Endothelial cell of umbilical vein (primary cell): Measurements from ENCODE around the gene VSNL1. TPM values are rescaled to one million over a fixed set of nuclear protein-coding genes. Genes with fewer than 3 reads are reported as not detected.

ENCODE experiments used
- BruUV-seq: library from RNA; stranded (reverse); fragments of 400-500 nt; replicated peaks from 2 replicates; lab custom pipeline; 2021; lab: Mats Ljungman, UMichigan
- CTCF ChIA-PET: fragments of 300-600, 350-600 bp; sonication (Branson Sonifier 250); formaldehyde crosslinking; loops from one replicate; lab custom pipeline; 2021; ENCODE audit warnings: antibody characterized with exemption, inconsistent platforms; lab: Charles Lee
- POLR2A ChIA-PET: fragments of 300-600, 350-600 bp; sonication (Branson Sonifier 250); formaldehyde crosslinking; loops from one replicate; lab custom pipeline; 2021; ENCODE audit warnings: antibody characterized with exemption, inconsistent platforms; lab: Charles Lee
- DNase-seq: peaks from one replicate; pipeline ENCODE4 v3.0.0-alpha.2; 2011; ENCODE audit warnings: low read depth, low spot score
- FAIRE-seq: peaks from 2 replicates; lab custom pipeline; 2011; peaks lifted over from hg19 to GRCh38; lab: Jason Lieb, UNC
- H2AFZ ChIP-seq: 2 replicates; pipeline ENCODE4 v1.6.0; 2012; ENCODE audit warnings: low read depth, low read length, control low read depth, inconsistent platforms
- H3K27ac ChIP-seq: 2 replicates; pipeline ENCODE4 v1.5.1; 2011; ENCODE audit warnings: low read depth, mild to moderate bottlenecking, control low read depth, low read length, moderate library complexity; ENCODE audit not compliant: insufficient read depth
- H3K27me3 ChIP-seq, 2 experiments: 2 replicates each; pipeline versions ENCODE4 v1.6.0 to v1.6.1; 2011; ENCODE audit warnings: low read length in 2 of 2, mixed read lengths in 1 of 2; ENCODE audit not compliant: control insufficient read depth in 2 of 2, insufficient read depth in 2 of 2
- H3K36me3 ChIP-seq, 2 experiments: 2 replicates in 1 of 2; 3 replicates in 1 of 2; pipeline ENCODE4 v1.5.1; 2011; ENCODE audit warnings: low read length in 2 of 2, mild to moderate bottlenecking in 1 of 2, moderate library complexity in 1 of 2; ENCODE audit not compliant: control insufficient read depth in 2 of 2, insufficient read depth in 2 of 2; ENCODE audit errors: extremely low read depth in 1 of 2
- H3K4me1 ChIP-seq: 3 replicates; pipeline ENCODE4 v1.5.1; 2011; ENCODE audit warnings: mild to moderate bottlenecking, low read length; ENCODE audit not compliant: control insufficient read depth, insufficient read depth; ENCODE audit errors: extremely low read depth
- H3K4me2 ChIP-seq: 2 replicates; pipeline ENCODE4 v1.6.1; 2011; ENCODE audit warnings: low read length, control low read depth, mixed read lengths; ENCODE audit not compliant: insufficient read depth
- H3K4me3 ChIP-seq, 3 experiments: fragments of 200-600 bp in 1 of 3; sonication (generic), shearing (Covaris generic) in 1 of 3; replicated peaks in 1 of 3; 2 replicates each; pipeline ENCODE4 v1.5.1; 2011 to 2016; ENCODE audit warnings: control low read depth in 3 of 3, low read length in 3 of 3, mild to moderate bottlenecking in 2 of 3, inconsistent platforms in 1 of 3, low read depth in 1 of 3, moderate library complexity in 1 of 3; ENCODE audit not compliant: insufficient read depth in 1 of 3
- H3K79me2 ChIP-seq: 2 replicates; pipeline ENCODE4 v1.6.0; 2012; ENCODE audit warnings: low read length, inconsistent platforms; ENCODE audit not compliant: control insufficient read depth, insufficient read depth
- H3K9ac ChIP-seq: replicated peaks from 2 replicates; pipeline ENCODE3; 2011; ENCODE audit warnings: low read length, control low read depth; ENCODE audit not compliant: insufficient read depth; ENCODE audit errors: extremely low read depth
- H3K9me1 ChIP-seq: replicated peaks from 3 replicates; pipeline ENCODE4 v1.6.0; 2011; ENCODE audit warnings: mild to moderate bottlenecking, low read length; ENCODE audit not compliant: control insufficient read depth, insufficient read depth; ENCODE audit errors: extremely low read depth
- H3K9me3 ChIP-seq: replicated peaks from 2 replicates; pipeline ENCODE4 v1.5.1; 2012; ENCODE audit warnings: low read length, inconsistent platforms; ENCODE audit not compliant: control insufficient read depth, insufficient read depth
- H4K20me1 ChIP-seq: replicated peaks from 2 replicates; pipeline ENCODE3; 2011; ENCODE audit warnings: mild to moderate bottlenecking, low read length; ENCODE audit not compliant: control insufficient read depth, insufficient read depth; ENCODE audit errors: extremely low read depth
- CTCF ChIP-seq, 2 donors: IDR thresholded peaks; 1 replicate in 1 of 2; 2 replicates in 1 of 2; pipeline ENCODE4 v1.5.1; 2011; ENCODE audit warnings: low read length in 2 of 2, mild to moderate bottlenecking in 2 of 2, moderate library complexity in 2 of 2, control low read depth in 1 of 2, inconsistent platforms in 1 of 2, low read depth in 1 of 2; ENCODE audit not compliant: insufficient read depth in 1 of 2; ENCODE audit errors: extremely low read depth in 1 of 2
- EZH2 ChIP-seq: IDR thresholded peaks from 2 replicates; pipeline ENCODE4 v1.6.1; 2012; ENCODE audit warnings: borderline replicate concordance, low read depth, mild to moderate bottlenecking, moderate library complexity, low read length, inconsistent platforms; ENCODE audit not compliant: severe bottlenecking
- FOS ChIP-seq: IDR thresholded peaks from 2 replicates; pipeline ENCODE4 v1.6.1; 2011; ENCODE audit warnings: mild to moderate bottlenecking, low read length, moderate library complexity, borderline replicate concordance; ENCODE audit not compliant: insufficient read depth
- JUN ChIP-seq: IDR thresholded peaks from 2 replicates; pipeline ENCODE4 v1.6.1; 2011; ENCODE audit warnings: borderline replicate concordance, low read depth; ENCODE audit not compliant: insufficient read length, insufficient read depth
- MYC ChIP-seq: IDR thresholded peaks from one replicate; pipeline ENCODE4 v1.6.1; 2011; ENCODE audit warnings: mild to moderate bottlenecking, low read depth, low read length
- POLR2A ChIP-seq: IDR thresholded peaks from 2 replicates; pipeline ENCODE4 v1.6.1; 2012; ENCODE audit warnings: low read depth, mild to moderate bottlenecking, control low read depth, low read length
- POLR2AphosphoS5 ChIP-seq: IDR thresholded peaks from 2 replicates; pipeline ENCODE4 v1.6.1; 2012; ENCODE audit warnings: low read depth, mild to moderate bottlenecking, control low read depth, low read length, moderate library complexity; ENCODE audit not compliant: insufficient read depth
- dilution Hi-C: fragments of 300-500 bp; cut with MboI; formaldehyde crosslinking; loops from one replicate; pipeline ENCODE4 v1.15.0; 2019; ENCODE audit warnings: low sequenced_read_pairs; ENCODE audit not compliant: extremely low pct_ligation_motif_present
- intact Hi-C: fragments of 100-400 bp; cut with micrococcal nuclease; formaldehyde crosslinking; loops from one replicate; pipeline ENCODE4 v1.10.0; 2022
- polyA plus RNA-seq, 4 experiments: library from polyadenylated mRNA; depleted of rRNA in 3 of 4; stranded (reverse) in 3 of 4; unstranded in 1 of 4; fragments of >200 nt; gene quantifications; 2 replicates each; pipeline versions ENCODE4 v1.2.1 to v1.2.3, GENCODE V29; 2011 to 2012; ENCODE audit warnings: missing spikeins in 1 of 4
- total RNA-seq: library from RNA; stranded (reverse); gene quantifications from 2 replicates; pipeline ENCODE4 v1.2.3, GENCODE V29; 2021
- TF ChIP-seq, protein P1 (sequence below): IDR thresholded peaks from 2 replicates; pipeline ENCODE4 v1.6.1; 2011; ENCODE audit not compliant: insufficient read depth, insufficient read length

The VSNL1 gene
- total and polyA plus RNA-seq, 2 donors (not counting 3 experiments of a cell fraction or from before 2014, with no cell fraction given), result not detected

DNA sequence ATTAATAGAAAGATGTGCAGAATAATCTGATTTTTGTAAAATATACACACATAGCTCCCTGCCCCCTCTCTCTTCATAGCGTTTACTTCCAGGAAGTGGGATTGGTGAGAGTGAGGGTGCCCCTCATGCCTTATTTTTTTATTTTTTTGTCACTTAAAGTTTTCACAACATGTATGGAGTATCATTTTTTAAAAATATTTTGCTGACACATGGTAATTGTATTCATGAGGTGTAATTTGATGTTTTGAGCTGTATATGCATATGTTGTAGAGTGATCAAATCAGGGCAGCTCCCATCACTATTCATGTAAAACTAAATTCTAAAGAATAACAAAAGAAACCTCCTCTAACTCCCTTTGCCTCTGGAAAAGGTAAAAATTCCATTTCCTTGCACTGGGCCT lies 74.7 kb downstream of the VSNL1 start:
- dilution Hi-C loops, result no loop called here
- intact Hi-C loops, result no loop called here
- CTCF ChIA-PET, result interaction anchor here (1.1 kb wide), 1 partner anchor 56 kb away, joined by 4 read pairs; no protein-coding TSS in a partner anchor

More for the DNA sequence above, 74.7 kb downstream of the VSNL1 start:
- H3K9me1 ChIP-seq, result no peaks in the 10 kb centered on the region
- BruUV-seq, result no TSS peak
- no peak overlapping the region for H3K4me3 ChIP-seq
- TF ChIP-seq EZH2 (no peak), JUN (no peak), MYC (no peak), POLR2A (no peak), POLR2AphosphoS5 (no peak), FOS (no peak), CTCF (IDR thresholded peaks at IDR 0.05; ENCODE audit: extremely low read depth in 1 of 2, insufficient read depth in 1 of 2, low read depth in 1 of 2, low read length in 2 of 2) (no peak)
- TF ChIP-seq, protein P1, sequence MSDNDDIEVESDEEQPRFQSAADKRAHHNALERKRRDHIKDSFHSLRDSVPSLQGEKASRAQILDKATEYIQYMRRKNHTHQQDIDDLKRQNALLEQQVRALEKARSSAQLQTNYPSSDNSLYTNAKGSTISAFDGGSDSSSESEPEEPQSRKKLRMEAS, result no peak
- H3K9ac ChIP-seq, result no peak overlapping the region
- H3K9me3 ChIP-seq, result no peaks in the 10 kb centered on the region
- H3K36me3 ChIP-seq, result no peaks in the 10 kb centered on the region
- no peaks in the 10 kb centered on the region for H3K27me3 ChIP-seq
- no peaks in the 10 kb centered on the region for H3K4me1 ChIP-seq
- H3K4me2 ChIP-seq, result no peak overlapping the region
- DNase-seq (no peak), FAIRE-seq (no peak)
- no peak overlapping the region for H3K27ac ChIP-seq
- no peaks in the 10 kb centered on the region for H3K79me2 ChIP-seq
- H2AFZ ChIP-seq, result no peak overlapping the region
- POLR2A ChIA-PET, result no interaction called here
- no peaks in the 10 kb centered on the region for H4K20me1 ChIP-seq
